WTC11 (cell line): ENCODE measurements around the gene COIL. TPM values are rescaled to one million over a fixed set of nuclear protein-coding genes. Genes with fewer than 3 reads are reported as not detected.

ENCODE experiments used
- ATAC-seq: fragments of 200-7000 bp; cut with Tn5 transposase; 2 replicates; pipeline ENCODE4 v1.10.0; 2021; ENCODE audit warnings: mild to moderate bottlenecking, moderate library complexity
- CTCF ChIA-PET: fragments of 300-600 bp; sonication (Branson Sonifier 250); formaldehyde crosslinking; loops from one replicate; lab custom pipeline; 2021; ENCODE audit warnings: antibody characterized with exemption; lab: Charles Lee
- POLR2A ChIA-PET: fragments of 350-600 bp; sonication (Branson Sonifier 250); formaldehyde crosslinking; loops from one replicate; lab custom pipeline; 2021; ENCODE audit warnings: antibody characterized with exemption; lab: Charles Lee
- DNase-seq: peaks from one replicate; pipeline ENCODE4 v3.0.0; 2021; ENCODE audit warnings: low spot score
- H3K27ac Mint-ChIP-seq: 2 replicates; pipeline ENCODE4 v1.8.0; 2021; ENCODE audit warnings: mixed read lengths
- H3K27me3 Mint-ChIP-seq: 2 replicates; pipeline ENCODE4 v1.8.0; 2021; ENCODE audit warnings: low read depth, mild to moderate bottlenecking, moderate library complexity, mixed read lengths
- H3K36me3 Mint-ChIP-seq: 2 replicates; pipeline ENCODE4 v1.8.0; 2021; ENCODE audit warnings: mixed read lengths
- H3K4me1 Mint-ChIP-seq: 2 replicates; pipeline ENCODE4 v1.8.0; 2022; ENCODE audit warnings: mixed read lengths
- H3K4me3 Mint-ChIP-seq: 2 replicates; pipeline ENCODE4 v1.8.0; 2021; ENCODE audit warnings: mild to moderate bottlenecking, moderate library complexity, mixed read lengths
- H3K9me3 Mint-ChIP-seq: 2 replicates; pipeline ENCODE4 v1.8.0; 2021; ENCODE audit warnings: mixed read lengths
- CBFB ChIP-seq: sonication (generic); formaldehyde crosslinking; IDR thresholded peaks from 2 replicates; pipeline ENCODE4 v1.8.1; 2022; ENCODE audit warnings: mild to moderate bottlenecking, low read depth, missing genetic modification reagents
- CREB1 ChIP-seq: sonication (generic); formaldehyde crosslinking; IDR thresholded peaks from 2 replicates; pipeline ENCODE4 v1.8.0; 2023; ENCODE audit warnings: mild to moderate bottlenecking, missing genetic modification reagents
- ELF4 ChIP-seq: sonication (generic); formaldehyde crosslinking; IDR thresholded peaks from 2 replicates; pipeline ENCODE4 v1.8.1; 2022; ENCODE audit warnings: low read depth, mild to moderate bottlenecking, moderate library complexity, missing genetic modification reagents
- FOXK1 ChIP-seq: sonication (generic); formaldehyde crosslinking; IDR thresholded peaks from 2 replicates; pipeline ENCODE4 v1.8.0; 2022; ENCODE audit warnings: mild to moderate bottlenecking, moderate library complexity, missing genetic modification reagents
- GABPB1 ChIP-seq: sonication (generic); formaldehyde crosslinking; IDR thresholded peaks from 2 replicates; pipeline ENCODE4 v1.8.1; 2023; ENCODE audit warnings: mild to moderate bottlenecking, missing genetic modification reagents
- MXD4 ChIP-seq: fragments of 250-450 bp; sonication (Bioruptor Pico); IDR thresholded peaks from 2 replicates; pipeline ENCODE4 v1.8.0; 2021; ENCODE audit warnings: mild to moderate bottlenecking, moderate library complexity, borderline replicate concordance
- NFE2L1 ChIP-seq: sonication (generic); formaldehyde crosslinking; IDR thresholded peaks from 2 replicates; pipeline ENCODE4 v1.8.1; 2023; ENCODE audit warnings: missing genetic modification reagents
- NFYB ChIP-seq: sonication (generic); formaldehyde crosslinking; conservative IDR thresholded peaks from 2 replicates; pipeline ENCODE4 v1.8.0; 2022; ENCODE audit warnings: low read depth, missing genetic modification reagents
- NR2C2 ChIP-seq: sonication (generic); formaldehyde crosslinking; IDR thresholded peaks from 2 replicates; pipeline ENCODE4 v1.8.0; 2022; ENCODE audit warnings: mild to moderate bottlenecking, missing genetic modification reagents
- OVOL2 ChIP-seq: fragments of 250-450 bp; sonication (Bioruptor Pico); IDR thresholded peaks from 2 replicates; pipeline ENCODE4 v1.9.0; 2021; ENCODE audit warnings: mild to moderate bottlenecking, borderline replicate concordance
- PRRX2 ChIP-seq: fragments of 250-450 bp; sonication (Bioruptor Pico); IDR thresholded peaks from 2 replicates; pipeline ENCODE4 v1.8.0; 2021; ENCODE audit warnings: mild to moderate bottlenecking
- TEAD4 ChIP-seq: sonication (generic); formaldehyde crosslinking; IDR thresholded peaks from 2 replicates; pipeline ENCODE4 v1.8.0; 2022; ENCODE audit warnings: mild to moderate bottlenecking, missing genetic modification reagents
- ZNF121 ChIP-seq: sonication (generic); formaldehyde crosslinking; IDR thresholded peaks from 2 replicates; pipeline ENCODE4 v1.8.0; 2023; ENCODE audit warnings: missing genetic modification reagents
- ZNF396 ChIP-seq: fragments of 250-450 bp; sonication (Bioruptor Pico); IDR thresholded peaks from 2 replicates; pipeline ENCODE4 v1.8.0; 2021; ENCODE audit warnings: mild to moderate bottlenecking, moderate library complexity, borderline replicate concordance
- total RNA-seq: library from RNA; stranded (reverse); gene quantifications from 3 replicates; pipeline ENCODE4 v1.2.3, GENCODE V29; 2021
- TF ChIP-seq, protein P1 (sequence below): sonication (generic); formaldehyde crosslinking; IDR thresholded peaks from 2 replicates; pipeline ENCODE4 v1.8.1; 2023; ENCODE audit warnings: mild to moderate bottlenecking, missing genetic modification reagents, borderline replicate concordance
- TF ChIP-seq, protein P2 (sequence below): sonication (generic); formaldehyde crosslinking; IDR thresholded peaks from 2 replicates; pipeline ENCODE4 v1.8.1; 2023; ENCODE audit warnings: mild to moderate bottlenecking, missing genetic modification reagents
- TF ChIP-seq, protein P3 (sequence below): fragments of 250-450 bp; sonication (Bioruptor Pico); IDR thresholded peaks from 2 replicates; pipeline ENCODE4 v1.8.0; 2021; ENCODE audit warnings: mild to moderate bottlenecking
- TF ChIP-seq, protein P4 (sequence below): sonication (generic); formaldehyde crosslinking; IDR thresholded peaks from 2 replicates; pipeline ENCODE4 v1.8.1; 2022; ENCODE audit warnings: low read depth, missing genetic modification reagents, borderline replicate concordance
- TF ChIP-seq, protein P5 (sequence below): sonication (generic); formaldehyde crosslinking; IDR thresholded peaks from 2 replicates; pipeline ENCODE4 v1.8.1; 2022; ENCODE audit warnings: low read depth, mild to moderate bottlenecking, moderate library complexity, missing genetic modification reagents, borderline replicate concordance
- TF ChIP-seq, protein P6 (sequence below): sonication (generic); formaldehyde crosslinking; IDR thresholded peaks from 2 replicates; pipeline ENCODE4 v1.8.0; 2022; ENCODE audit warnings: mild to moderate bottlenecking, missing genetic modification reagents

Gene COIL
- total RNA-seq, 1 experiment from 2014 or later = 23.5 TPM

DNA sequence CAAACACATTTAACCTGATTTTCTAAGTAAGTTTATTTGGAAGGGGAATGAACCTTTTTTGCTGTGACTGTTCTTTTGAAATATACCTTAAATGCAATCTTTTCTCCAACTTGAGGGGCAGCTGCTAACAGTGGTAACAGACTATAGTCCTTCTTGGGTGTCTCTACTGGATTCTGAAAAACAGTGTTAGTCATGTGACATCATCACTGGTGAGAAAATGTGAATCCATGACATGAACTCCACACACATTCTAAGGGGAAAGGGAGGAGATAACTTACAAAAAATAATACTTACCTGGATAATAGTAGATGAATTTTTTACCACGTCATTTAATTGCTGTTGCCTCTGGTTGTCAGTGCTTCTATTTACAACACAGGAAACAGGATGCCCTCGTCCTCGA lies 11.3 kb downstream of the COIL start (continued):
- TF ChIP-seq, protein P1, sequence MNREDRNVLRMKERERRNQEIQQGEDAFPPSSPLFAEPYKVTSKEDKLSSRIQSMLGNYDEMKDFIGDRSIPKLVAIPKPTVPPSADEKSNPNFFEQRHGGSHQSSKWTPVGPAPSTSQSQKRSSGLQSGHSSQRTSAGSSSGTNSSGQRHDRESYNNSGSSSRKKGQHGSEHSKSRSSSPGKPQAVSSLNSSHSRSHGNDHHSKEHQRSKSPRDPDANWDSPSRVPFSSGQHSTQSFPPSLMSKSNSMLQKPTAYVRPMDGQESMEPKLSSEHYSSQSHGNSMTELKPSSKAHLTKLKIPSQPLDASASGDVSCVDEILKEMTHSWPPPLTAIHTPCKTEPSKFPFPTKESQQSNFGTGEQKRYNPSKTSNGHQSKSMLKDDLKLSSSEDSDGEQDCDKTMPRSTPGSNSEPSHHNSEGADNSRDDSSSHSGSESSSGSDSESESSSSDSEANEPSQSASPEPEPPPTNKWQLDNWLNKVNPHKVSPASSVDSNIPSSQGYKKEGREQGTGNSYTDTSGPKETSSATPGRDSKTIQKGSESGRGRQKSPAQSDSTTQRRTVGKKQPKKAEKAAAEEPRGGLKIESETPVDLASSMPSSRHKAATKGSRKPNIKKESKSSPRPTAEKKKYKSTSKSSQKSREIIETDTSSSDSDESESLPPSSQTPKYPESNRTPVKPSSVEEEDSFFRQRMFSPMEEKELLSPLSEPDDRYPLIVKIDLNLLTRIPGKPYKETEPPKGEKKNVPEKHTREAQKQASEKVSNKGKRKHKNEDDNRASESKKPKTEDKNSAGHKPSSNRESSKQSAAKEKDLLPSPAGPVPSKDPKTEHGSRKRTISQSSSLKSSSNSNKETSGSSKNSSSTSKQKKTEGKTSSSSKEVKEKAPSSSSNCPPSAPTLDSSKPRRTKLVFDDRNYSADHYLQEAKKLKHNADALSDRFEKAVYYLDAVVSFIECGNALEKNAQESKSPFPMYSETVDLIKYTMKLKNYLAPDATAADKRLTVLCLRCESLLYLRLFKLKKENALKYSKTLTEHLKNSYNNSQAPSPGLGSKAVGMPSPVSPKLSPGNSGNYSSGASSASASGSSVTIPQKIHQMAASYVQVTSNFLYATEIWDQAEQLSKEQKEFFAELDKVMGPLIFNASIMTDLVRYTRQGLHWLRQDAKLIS (CRISPR knock-in tag) = no peak
- TF ChIP-seq NR2C2 (CRISPR knock-in tag) (no peak), OVOL2 (CRISPR knock-in tag) (no peak), CBFB (no peak), GABPB1 (CRISPR knock-in tag) (no peak), NFYB (no peak)
- TF ChIP-seq, protein P2, sequence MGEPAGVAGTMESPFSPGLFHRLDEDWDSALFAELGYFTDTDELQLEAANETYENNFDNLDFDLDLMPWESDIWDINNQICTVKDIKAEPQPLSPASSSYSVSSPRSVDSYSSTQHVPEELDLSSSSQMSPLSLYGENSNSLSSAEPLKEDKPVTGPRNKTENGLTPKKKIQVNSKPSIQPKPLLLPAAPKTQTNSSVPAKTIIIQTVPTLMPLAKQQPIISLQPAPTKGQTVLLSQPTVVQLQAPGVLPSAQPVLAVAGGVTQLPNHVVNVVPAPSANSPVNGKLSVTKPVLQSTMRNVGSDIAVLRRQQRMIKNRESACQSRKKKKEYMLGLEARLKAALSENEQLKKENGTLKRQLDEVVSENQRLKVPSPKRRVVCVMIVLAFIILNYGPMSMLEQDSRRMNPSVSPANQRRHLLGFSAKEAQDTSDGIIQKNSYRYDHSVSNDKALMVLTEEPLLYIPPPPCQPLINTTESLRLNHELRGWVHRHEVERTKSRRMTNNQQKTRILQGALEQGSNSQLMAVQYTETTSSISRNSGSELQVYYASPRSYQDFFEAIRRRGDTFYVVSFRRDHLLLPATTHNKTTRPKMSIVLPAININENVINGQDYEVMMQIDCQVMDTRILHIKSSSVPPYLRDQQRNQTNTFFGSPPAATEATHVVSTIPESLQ (CRISPR knock-in tag) = no peak
- TF ChIP-seq, protein P3, sequence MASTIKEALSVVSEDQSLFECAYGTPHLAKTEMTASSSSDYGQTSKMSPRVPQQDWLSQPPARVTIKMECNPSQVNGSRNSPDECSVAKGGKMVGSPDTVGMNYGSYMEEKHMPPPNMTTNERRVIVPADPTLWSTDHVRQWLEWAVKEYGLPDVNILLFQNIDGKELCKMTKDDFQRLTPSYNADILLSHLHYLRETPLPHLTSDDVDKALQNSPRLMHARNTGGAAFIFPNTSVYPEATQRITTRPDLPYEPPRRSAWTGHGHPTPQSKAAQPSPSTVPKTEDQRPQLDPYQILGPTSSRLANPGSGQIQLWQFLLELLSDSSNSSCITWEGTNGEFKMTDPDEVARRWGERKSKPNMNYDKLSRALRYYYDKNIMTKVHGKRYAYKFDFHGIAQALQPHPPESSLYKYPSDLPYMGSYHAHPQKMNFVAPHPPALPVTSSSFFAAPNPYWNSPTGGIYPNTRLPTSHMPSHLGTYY (CRISPR knock-in tag) = no peak
- TF ChIP-seq, protein P4, sequence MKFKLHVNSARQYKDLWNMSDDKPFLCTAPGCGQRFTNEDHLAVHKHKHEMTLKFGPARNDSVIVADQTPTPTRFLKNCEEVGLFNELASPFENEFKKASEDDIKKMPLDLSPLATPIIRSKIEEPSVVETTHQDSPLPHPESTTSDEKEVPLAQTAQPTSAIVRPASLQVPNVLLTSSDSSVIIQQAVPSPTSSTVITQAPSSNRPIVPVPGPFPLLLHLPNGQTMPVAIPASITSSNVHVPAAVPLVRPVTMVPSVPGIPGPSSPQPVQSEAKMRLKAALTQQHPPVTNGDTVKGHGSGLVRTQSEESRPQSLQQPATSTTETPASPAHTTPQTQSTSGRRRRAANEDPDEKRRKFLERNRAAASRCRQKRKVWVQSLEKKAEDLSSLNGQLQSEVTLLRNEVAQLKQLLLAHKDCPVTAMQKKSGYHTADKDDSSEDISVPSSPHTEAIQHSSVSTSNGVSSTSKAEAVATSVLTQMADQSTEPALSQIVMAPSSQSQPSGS (CRISPR knock-in tag) = no peak

DNA sequence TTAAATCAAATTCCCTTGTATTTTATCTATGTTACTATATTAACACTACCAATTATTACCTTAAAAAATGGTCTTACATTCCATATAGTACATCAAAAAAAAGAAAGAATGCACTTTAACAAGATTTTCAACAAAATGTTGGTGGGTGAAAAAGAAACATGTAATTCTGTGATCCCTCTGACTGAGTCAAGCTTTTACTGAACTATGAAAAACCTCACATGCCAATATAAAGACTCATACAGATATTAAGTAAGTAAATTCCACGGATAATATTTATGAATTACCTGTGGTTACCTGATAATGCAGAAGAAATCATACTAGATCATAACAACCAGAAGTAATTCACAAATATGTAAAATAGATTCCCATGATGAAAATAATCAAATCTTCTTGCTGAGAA lies 12.4 kb downstream of the COIL start:
- no peaks in the 10 kb centered on the region for H3K4me1 Mint-ChIP-seq
- DNase-seq = no peak
- POLR2A ChIA-PET = no interaction called here
- H3K4me3 Mint-ChIP-seq = no peak overlapping the region
- TF ChIP-seq MXD4 (CRISPR knock-in tag) (no peak), NFYB (no peak), TEAD4 (CRISPR knock-in tag) (no peak), NFE2L1 (CRISPR knock-in tag) (no peak), ZNF396 (CRISPR knock-in tag) (no peak), CREB1 (CRISPR knock-in tag) (no peak), PRRX2 (no peak)
- TF ChIP-seq, all 79 proteins: peak for 0
- no peak overlapping the region for H3K27ac Mint-ChIP-seq
- no peaks in the 10 kb centered on the region for H3K27me3 Mint-ChIP-seq
- H3K9me3 Mint-ChIP-seq = no peaks in the 10 kb centered on the region
- CTCF ChIA-PET = no interaction called here
- peaks cover 59% of the 10 kb centered on the region for H3K36me3 Mint-ChIP-seq
- no peak for ATAC-seq

DNA sequence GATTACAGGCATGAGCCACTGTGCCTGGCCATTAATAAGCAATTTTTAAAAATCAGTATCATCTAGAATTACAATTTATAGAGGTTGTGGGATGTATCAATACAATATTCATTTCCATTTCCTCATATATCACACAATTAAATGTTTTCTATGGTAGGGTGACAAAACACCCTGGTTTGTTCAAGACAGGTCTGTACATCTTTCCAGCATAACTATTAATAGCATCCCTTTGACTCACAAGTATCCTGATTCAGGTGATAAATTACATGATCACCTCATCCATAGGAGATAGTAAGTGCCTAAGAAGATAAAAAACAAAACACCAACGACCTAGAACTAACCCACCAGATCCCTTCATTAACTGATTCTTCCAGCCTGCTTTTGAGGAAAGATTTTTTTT lies 13.1 kb downstream of the COIL start:
- H3K9me3 Mint-ChIP-seq = no peaks in the 10 kb centered on the region
- no peak overlapping the region for H3K27ac Mint-ChIP-seq
- no peak for DNase-seq
- ATAC-seq = no peak
- H3K4me1 Mint-ChIP-seq = no peaks in the 10 kb centered on the region
- ChIA-PET POLR2A (no interaction called here), CTCF (no interaction called here)
- peaks cover 65% of the 10 kb centered on the region for H3K36me3 Mint-ChIP-seq
- H3K27me3 Mint-ChIP-seq = no peaks in the 10 kb centered on the region
- H3K4me3 Mint-ChIP-seq = no peak overlapping the region
- no peak for TF ChIP-seq ZNF121
- no peak for TF ChIP-seq ELF4
- no peak for TF ChIP-seq CBFB
- TF ChIP-seq, protein P5, sequence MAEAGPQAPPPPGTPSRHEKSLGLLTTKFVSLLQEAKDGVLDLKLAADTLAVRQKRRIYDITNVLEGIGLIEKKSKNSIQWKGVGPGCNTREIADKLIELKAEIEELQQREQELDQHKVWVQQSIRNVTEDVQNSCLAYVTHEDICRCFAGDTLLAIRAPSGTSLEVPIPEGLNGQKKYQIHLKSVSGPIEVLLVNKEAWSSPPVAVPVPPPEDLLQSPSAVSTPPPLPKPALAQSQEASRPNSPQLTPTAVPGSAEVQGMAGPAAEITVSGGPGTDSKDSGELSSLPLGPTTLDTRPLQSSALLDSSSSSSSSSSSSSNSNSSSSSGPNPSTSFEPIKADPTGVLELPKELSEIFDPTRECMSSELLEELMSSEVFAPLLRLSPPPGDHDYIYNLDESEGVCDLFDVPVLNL (CRISPR knock-in tag) = no peak
- no peak for TF ChIP-seq FOXK1 (CRISPR knock-in tag)
- TF ChIP-seq OVOL2 (CRISPR knock-in tag) = no peak
- TF ChIP-seq, protein P6, sequence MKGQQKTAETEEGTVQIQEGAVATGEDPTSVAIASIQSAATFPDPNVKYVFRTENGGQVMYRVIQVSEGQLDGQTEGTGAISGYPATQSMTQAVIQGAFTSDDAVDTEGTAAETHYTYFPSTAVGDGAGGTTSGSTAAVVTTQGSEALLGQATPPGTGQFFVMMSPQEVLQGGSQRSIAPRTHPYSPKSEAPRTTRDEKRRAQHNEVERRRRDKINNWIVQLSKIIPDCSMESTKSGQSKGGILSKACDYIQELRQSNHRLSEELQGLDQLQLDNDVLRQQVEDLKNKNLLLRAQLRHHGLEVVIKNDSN (CRISPR knock-in tag) = no peak
- TF ChIP-seq, protein P1 (CRISPR knock-in tag) = no peak
